ENCODE measurements around the gene FBLN7. TPM values are rescaled to one million over a fixed set of nuclear protein-coding genes. Genes with fewer than 3 reads are reported as not detected.

The FBLN7 gene
- total RNA-seq, 1 experiment from 2014 or later: not detected

GRCh38 chr2:112166806-112167499 lies 28.8 kb downstream of the FBLN7 start:
- DNase-seq (ENCODE audit: low read depth, low spot score): no peak
- in situ Hi-C loops (cut with HindIII; ENCODE audit: low pct_unique_long_range_greater_than_20kb, low sequenced_read_pairs): no loop called here

- no peak for DNase-seq (ENCODE audit: low read depth, low spot score)
- in situ Hi-C loops (cut with HindIII; ENCODE audit: low pct_unique_long_range_greater_than_20kb, low sequenced_read_pairs): no loop called here
Measured at GRCh38 chr2:112168422-112169124, 30.4 kb downstream of the FBLN7 start.

GRCh38 chr2:112170495-112170894 lies 32.3 kb downstream of the FBLN7 start:
- in situ Hi-C loops (cut with HindIII; ENCODE audit: low pct_unique_long_range_greater_than_20kb, low sequenced_read_pairs): no loop called here

GRCh38 chr2:112173646-112174319 lies 35.6 kb downstream of the FBLN7 start:
- DNase-seq (ENCODE audit: low read depth, low spot score): no peak
- in situ Hi-C loops (cut with HindIII; ENCODE audit: low pct_unique_long_range_greater_than_20kb, low sequenced_read_pairs): no loop called here

More at GRCh38 chr2:112170495-112170894, 32.3 kb downstream of the FBLN7 start:
- no peak for DNase-seq (ENCODE audit: low read depth, low spot score)

- DNase-seq (ENCODE audit: low read depth, low spot score): no peak
- in situ Hi-C loops (cut with HindIII; ENCODE audit: low pct_unique_long_range_greater_than_20kb, low sequenced_read_pairs): no loop called here
Measured at GRCh38 chr2:112174383-112174782, 36.2 kb downstream of the FBLN7 start.

- no peak for DNase-seq (ENCODE audit: low read depth, low spot score)
- in situ Hi-C loops (cut with HindIII; ENCODE audit: low pct_unique_long_range_greater_than_20kb, low sequenced_read_pairs): no loop called here
Measured at GRCh38 chr2:112175333-112175732, 37.1 kb downstream of the FBLN7 start.

GRCh38 chr2:112175958-112176573 lies 37.9 kb downstream of the FBLN7 start:
- in situ Hi-C loops (cut with HindIII; ENCODE audit: low pct_unique_long_range_greater_than_20kb, low sequenced_read_pairs): no loop called here
- DNase-seq (ENCODE audit: low read depth, low spot score): no peak

GRCh38 chr2:112181571-112182290 lies 43.5 kb downstream of the FBLN7 start:
- no peak for DNase-seq (ENCODE audit: low read depth, low spot score)
- in situ Hi-C loops (cut with HindIII; ENCODE audit: low pct_unique_long_range_greater_than_20kb, low sequenced_read_pairs): no loop called here

GRCh38 chr2:112182581-112183034 lies 44.4 kb downstream of the FBLN7 start:
- no peak for DNase-seq (ENCODE audit: low read depth, low spot score)
- in situ Hi-C loops (cut with HindIII; ENCODE audit: low pct_unique_long_range_greater_than_20kb, low sequenced_read_pairs): no loop called here

- DNase-seq (ENCODE audit: low read depth, low spot score): no peak
Measured at GRCh38 chr2:112183327-112184025, 45.3 kb downstream of the FBLN7 start.

GRCh38 chr2:112184121-112184520 lies 45.9 kb downstream of the FBLN7 start:
- in situ Hi-C loops (cut with HindIII; ENCODE audit: low pct_unique_long_range_greater_than_20kb, low sequenced_read_pairs): no loop called here
- no peak for DNase-seq (ENCODE audit: low read depth, low spot score)

More at GRCh38 chr2:112183327-112184025, 45.3 kb downstream of the FBLN7 start:
- in situ Hi-C loops (cut with HindIII; ENCODE audit: low pct_unique_long_range_greater_than_20kb, low sequenced_read_pairs): no loop called here

GRCh38 chr2:112185131-112185530 lies 46.9 kb downstream of the FBLN7 start:
- in situ Hi-C loops (cut with HindIII; ENCODE audit: low pct_unique_long_range_greater_than_20kb, low sequenced_read_pairs): no loop called here
- DNase-seq (ENCODE audit: low read depth, low spot score): no peak

GRCh38 chr2:112187046-112187715 lies 49.0 kb downstream of the FBLN7 start:
- in situ Hi-C loops (cut with HindIII; ENCODE audit: low pct_unique_long_range_greater_than_20kb, low sequenced_read_pairs): no loop called here

GRCh38 chr2:112187805-112188596 lies 49.8 kb downstream of the FBLN7 start:
- in situ Hi-C loops (cut with HindIII; ENCODE audit: low pct_unique_long_range_greater_than_20kb, low sequenced_read_pairs): no loop called here
- DNase-seq (ENCODE audit: low read depth, low spot score): peak; percentile 71

More at GRCh38 chr2:112187046-112187715, 49.0 kb downstream of the FBLN7 start:
- DNase-seq (ENCODE audit: low read depth, low spot score): no peak

- in situ Hi-C loops (cut with HindIII; ENCODE audit: low pct_unique_long_range_greater_than_20kb, low sequenced_read_pairs): no loop called here
- DNase-seq (ENCODE audit: low read depth, low spot score): no peak
Measured at GRCh38 chr2:112189001-112189556, 50.9 kb downstream of the FBLN7 start.

All from SK-MEL-5 (cell line).